H1 (cell line): ENCODE measurements around the gene NR2E1. TPM values are rescaled to one million over a fixed set of nuclear protein-coding genes. Genes with fewer than 3 reads are reported as not detected.

Experiments
- CTCF ChIA-PET: fragments of 300-600 bp; sonication (Branson Sonifier 250); formaldehyde crosslinking; loops from one replicate; lab custom pipeline; 2021; ENCODE audit not compliant: partially characterized antibody; lab: Charles Lee
- POLR2A ChIA-PET: fragments of 300-600 bp; sonication (Branson Sonifier 250); formaldehyde crosslinking; loops from one replicate; lab custom pipeline; 2021; ENCODE audit warnings: inconsistent platforms; ENCODE audit not compliant: partially characterized antibody; lab: Charles Lee
- DNase-seq, 2 experiments: peaks; one replicate each; pipeline versions ENCODE4 v3.0.0 to v3.0.0-alpha.2; 2010 to 2022; ENCODE audit warnings: low spot score in 2 of 2, low read depth in 1 of 2, mixed read lengths in 1 of 2
- FAIRE-seq: peaks from 2 replicates; lab custom pipeline; 2011; peaks lifted over from hg19 to GRCh38; lab: Jason Lieb, UNC
- H2AFZ ChIP-seq: 2 replicates; pipeline ENCODE4 v1.8.1; 2012; ENCODE audit warnings: low read length, inconsistent platforms
- H2AK5ac ChIP-seq: 2 replicates; pipeline ENCODE4 v1.6.1; 2013; ENCODE audit warnings: low read depth, low read length
- H2BK120ac ChIP-seq: replicated peaks from 2 replicates; pipeline ENCODE3; 2013; ENCODE audit warnings: low read depth, low read length, inconsistent platforms
- H2BK12ac ChIP-seq: 2 replicates; pipeline ENCODE4 v1.6.1; 2013; ENCODE audit warnings: low read depth, low read length
- H2BK15ac ChIP-seq: 2 replicates; pipeline ENCODE4 v1.6.1; 2013; ENCODE audit warnings: low read length
- H2BK20ac ChIP-seq: 2 replicates; pipeline ENCODE4 v1.6.1; 2013; ENCODE audit warnings: low read length
- H2BK5ac ChIP-seq: 2 replicates; pipeline ENCODE4 v1.6.1; 2013; ENCODE audit warnings: low read depth, low read length
- H3K14ac ChIP-seq: 2 replicates; pipeline ENCODE4 v1.6.1; 2013; ENCODE audit warnings: inconsistent platforms; ENCODE audit not compliant: insufficient read length
- H3K18ac ChIP-seq: 2 replicates; pipeline ENCODE4 v1.6.1; 2013; ENCODE audit warnings: low read length; ENCODE audit errors: extremely low read depth
- H3K23ac ChIP-seq: 2 replicates; pipeline ENCODE4 v1.6.1; 2013; ENCODE audit warnings: inconsistent platforms; ENCODE audit not compliant: insufficient read length
- H3K23me2 ChIP-seq: 2 replicates; pipeline ENCODE4 v1.6.1; 2013; ENCODE audit warnings: low read depth, low read length
- H3K27ac ChIP-seq: 2 replicates; pipeline ENCODE4 v1.6.1; 2011; ENCODE audit warnings: low read depth, low read length, inconsistent platforms
- H3K27me3 ChIP-seq, 4 experiments: replicated peaks in 1 of 4; 1 replicate in 1 of 4; 2 replicates in 3 of 4; pipeline versions ENCODE4 v1.6.1 to v1.8.1; 2011 to 2013; ENCODE audit warnings: low read length in 3 of 4, mild to moderate bottlenecking in 3 of 4, inconsistent platforms in 2 of 4, mixed read lengths in 2 of 4, moderate library complexity in 1 of 4; ENCODE audit not compliant: control insufficient read depth in 3 of 4, insufficient read depth in 3 of 4; ENCODE audit errors: extremely low read depth in 1 of 4
- H3K36me3 ChIP-seq, 4 experiments: 2 replicates each; pipeline versions ENCODE4 v1.6.1 to v1.8.1; 2011 to 2013; ENCODE audit warnings: mild to moderate bottlenecking in 4 of 4, low read length in 3 of 4, moderate library complexity in 2 of 4, control low read depth in 1 of 4, inconsistent platforms in 1 of 4; ENCODE audit not compliant: insufficient read depth in 4 of 4, control insufficient read depth in 2 of 4
- H3K4ac ChIP-seq: replicated peaks from 2 replicates; pipeline ENCODE3; 2013; ENCODE audit warnings: low read length, low read depth, mixed read lengths, inconsistent platforms; ENCODE audit not compliant: insufficient read length
- H3K4me1 ChIP-seq, 4 experiments: replicated peaks in 1 of 4; 1 replicate in 1 of 4; 2 replicates in 3 of 4; pipeline versions ENCODE4 v1.6.1 to v1.8.1; 2011 to 2013; ENCODE audit warnings: low read length in 3 of 4, inconsistent platforms in 2 of 4, mixed read lengths in 1 of 4; ENCODE audit not compliant: insufficient read depth in 4 of 4, control insufficient read depth in 3 of 4
- H3K4me2 ChIP-seq, 2 experiments: 2 replicates each; pipeline versions ENCODE4 v1.6.1 to v1.8.1; 2011 to 2013; ENCODE audit warnings: low read depth in 2 of 2, low read length in 2 of 2, control low read depth in 1 of 2, inconsistent platforms in 1 of 2, mild to moderate bottlenecking in 1 of 2; ENCODE audit not compliant: insufficient read depth in 1 of 2
- H3K4me3 ChIP-seq, 4 experiments: fragments of 200-600, 300-600 bp in 1 of 4; sonication (generic), shearing (Covaris generic), sonication (Bioruptor Twin) in 1 of 4; 2 replicates each; pipeline versions ENCODE4 v1.5.1 to v1.8.1; 2011 to 2016; ENCODE audit warnings: low read length in 4 of 4, low read depth in 3 of 4, control low read depth in 2 of 4, inconsistent platforms in 2 of 4, mild to moderate bottlenecking in 2 of 4, mixed read lengths in 1 of 4, moderate library complexity in 1 of 4; ENCODE audit not compliant: insufficient read depth in 2 of 4; ENCODE audit errors: extremely low read depth in 1 of 4
- H3K56ac ChIP-seq: replicated peaks from 2 replicates; pipeline ENCODE3; 2013; ENCODE audit warnings: low read depth, mild to moderate bottlenecking, mixed read lengths, low read length, inconsistent platforms; ENCODE audit not compliant: insufficient read length
- H3K79me1 ChIP-seq: 2 replicates; pipeline ENCODE4 v1.6.1; 2013; ENCODE audit warnings: low read depth, low read length, control low read depth
- H3K79me2 ChIP-seq, 2 experiments: 2 replicates each; pipeline versions ENCODE4 v1.6.1 to v1.8.1; 2012 to 2013; ENCODE audit warnings: low read length in 2 of 2, mild to moderate bottlenecking in 2 of 2, inconsistent platforms in 1 of 2; ENCODE audit not compliant: insufficient read depth in 2 of 2, control insufficient read depth in 1 of 2
- H3K9ac ChIP-seq, 4 experiments: replicated peaks in 1 of 4; 1 replicate in 1 of 4; 2 replicates in 3 of 4; pipeline versions ENCODE4 v1.6.1 to v1.8.1; 2011 to 2013; ENCODE audit warnings: low read depth in 3 of 4, low read length in 3 of 4, control low read depth in 2 of 4, mild to moderate bottlenecking in 2 of 4, moderate library complexity in 2 of 4, inconsistent platforms in 1 of 4; ENCODE audit errors: extremely low read depth in 1 of 4
- H3K9me3 ChIP-seq, 2 experiments: 2 replicates each; pipeline versions ENCODE4 v1.6.1 to v1.8.1; 2012 to 2013; ENCODE audit warnings: mild to moderate bottlenecking in 2 of 2, moderate library complexity in 2 of 2, control low read depth in 1 of 2, inconsistent platforms in 1 of 2, low read depth in 1 of 2, low read length in 1 of 2, mixed read lengths in 1 of 2; ENCODE audit not compliant: insufficient read depth in 2 of 2
- H4K20me1 ChIP-seq, 2 experiments: replicated peaks in 1 of 2; 2 replicates each; pipeline versions ENCODE3 to v1.8.1; 2011 to 2013; ENCODE audit warnings: inconsistent platforms in 2 of 2, low read length in 2 of 2, mild to moderate bottlenecking in 1 of 2; ENCODE audit not compliant: insufficient read depth in 2 of 2, control insufficient read depth in 1 of 2
- H4K5ac ChIP-seq: 2 replicates; pipeline ENCODE4 v1.6.1; 2013; ENCODE audit warnings: low read length, low read depth, mixed read lengths, inconsistent platforms; ENCODE audit not compliant: insufficient read length
- H4K8ac ChIP-seq: 2 replicates; pipeline ENCODE4 v1.8.0; 2013; ENCODE audit warnings: mild to moderate bottlenecking, moderate library complexity, low read length, inconsistent platforms; ENCODE audit not compliant: insufficient read depth; ENCODE audit errors: extremely low read depth
- H4K91ac ChIP-seq: replicated peaks from 2 replicates; pipeline ENCODE3; 2013; ENCODE audit warnings: low read length, mixed read lengths, inconsistent platforms; ENCODE audit not compliant: insufficient read length
- GTF2F1 ChIP-seq: IDR thresholded peaks from 2 replicates; pipeline ENCODE4 v1.6.1; 2012; ENCODE audit warnings: low read depth, low read length, improper control_type of control experiment, borderline replicate concordance
- KDM5A ChIP-seq: fragments of 200-600 bp; IDR thresholded peaks from 2 replicates; pipeline ENCODE4 v1.7.1; 2012; ENCODE audit warnings: mild to moderate bottlenecking, low read length, inconsistent platforms, mixed read lengths
- MAFK ChIP-seq: IDR thresholded peaks from 2 replicates; pipeline ENCODE4 v1.6.1; 2012; ENCODE audit warnings: low read depth, mild to moderate bottlenecking, improper control_type of control experiment, low read length
- RXRA ChIP-seq: IDR thresholded peaks from 2 replicates; pipeline ENCODE4 v1.6.1; 2011; ENCODE audit warnings: low read depth, mild to moderate bottlenecking, low read length, moderate library complexity; ENCODE audit not compliant: insufficient read depth
- SP1 ChIP-seq: IDR thresholded peaks from 2 replicates; pipeline ENCODE4 v1.6.1; 2011; ENCODE audit warnings: low read depth, low read length
- SUZ12 ChIP-seq: fragments of 200-600 bp; sonication (generic); IDR thresholded peaks from 2 replicates; pipeline ENCODE4 v1.6.1; 2012; ENCODE audit warnings: mild to moderate bottlenecking, inconsistent platforms, low read length, moderate library complexity, mixed read lengths
- TEAD4 ChIP-seq: IDR thresholded peaks from 2 replicates; pipeline ENCODE4 v1.6.1; 2012; ENCODE audit warnings: low read depth, low read length, inconsistent platforms, mixed read lengths
- WGBS, 2 experiments: shearing (Covaris generic) in 1 of 2; methylation state at CpG; one replicate each; pipeline versions ENCODE4 v1.1.6 to v1.1.7; 2013 to 2015; ENCODE audit warnings: low lambda C conversion rate in 2 of 2, mixed read lengths in 2 of 2, inconsistent platforms in 1 of 2, low coverage in 1 of 2, missing lambda C conversion rate in 1 of 2; ENCODE audit not compliant: insufficient replicate concordance in 2 of 2, insufficient coverage in 1 of 2, insufficient read length in 1 of 2; ENCODE audit errors: extremely low coverage in 1 of 2, missing lambda C conversion rate in 1 of 2; 5-methylcytosine and 5-hydroxymethylcytosine counted together
- polyA plus RNA-seq, 7 experiments: library from polyadenylated mRNA; depleted of rRNA in 3 of 7; stranded (reverse) in 5 of 7; unstranded in 2 of 7; fragments of >200 nt in 5 of 7; fragments of 200-250 nt in 2 of 7; gene quantifications; 1 replicate in 5 of 7; 2 replicates in 1 of 7; 4 replicates in 1 of 7; pipeline versions ENCODE4 v1.2.1 to v1.2.3, GENCODE V29; 2011 to 2013; ENCODE audit warnings: missing spikeins in 2 of 7, mixed read lengths in 2 of 7
- total RNA-seq: library from RNA; stranded (reverse); fragmentation: NEBNext Ultra II Directional; extraction: Animal tissue kit (Norgen Biotek cat#: 25700); gene quantifications from 2 replicates; pipeline ENCODE4 v1.2.1, GENCODE V29; 2021
- TF ChIP-seq, protein P1 (sequence below), 3 experiments: IDR thresholded peaks; 1 replicate in 2 of 3; 2 replicates in 1 of 3; pipeline versions ENCODE4 v1.5.1 to v1.6.1; 2011; ENCODE audit warnings: low read length in 3 of 3, mild to moderate bottlenecking in 3 of 3, inconsistent platforms in 2 of 3, low read depth in 1 of 3, moderate library complexity in 1 of 3; ENCODE audit not compliant: insufficient read depth in 1 of 3; ENCODE audit errors: control extremely low read depth in 1 of 3
- TF ChIP-seq, protein P2 (sequence below): IDR thresholded peaks from 2 replicates; pipeline ENCODE4 v1.6.1; 2012; ENCODE audit warnings: low read length, inconsistent platforms

NR2E1 gene
- total and polyA plus RNA-seq, 2 of the 8 experiments (the other 6 are each of a cell fraction or from before 2014, with no cell fraction given), result not detected

- 51% methylated on average over 3 of the region's 3 CpGs; no CpG with 5 or more reads in 1 of the 2 experiments for WGBS, 2 experiments
- Histone ChIP-seq H4K5ac (no peak overlapping the region), H3K4me3 (peak overlapping the region in 1 of 4 experiments; percentile 14; a peak in 1 of 8 replicates), H3K36me3 (peaks cover 0 to 3% (median 0%) of the 10 kb centered on the region in 4 experiments; a peak in 1 of 8 replicates), H2BK15ac (no peak overlapping the region), H3K56ac (no peak overlapping the region), H3K4me1 (peaks cover 0 to 3% (median 0%) of the 10 kb centered on the region in 4 experiments; a peak in 1 of 7 replicates), H3K14ac (no peak overlapping the region), H3K27me3 (no peaks in the 10 kb centered on the region), H3K18ac (no peak overlapping the region), H3K23me2 (no peaks in the 10 kb centered on the region; the same call in 1 of the 2 replicates), H3K23ac (no peak overlapping the region), H3K79me2 (0 out of 4 replicates have a peak, but pooled peaks cover 0 to 6% of the 10 kb centered on the region in 2 experiments), H3K9me3 (no peaks in the 10 kb centered on the region), H4K91ac (no peak overlapping the region), H2AFZ (no peak overlapping the region), H2BK12ac (no peak overlapping the region), H4K20me1 (no peaks in the 10 kb centered on the region), H3K79me1 (no peaks in the 10 kb centered on the region), H4K8ac (no peak overlapping the region), H2AK5ac (no peak overlapping the region), H3K9ac (no peak overlapping the region), H2BK120ac (no peak overlapping the region), H3K27ac (no peak overlapping the region), H3K4ac (no peak overlapping the region), H2BK5ac (no peak overlapping the region), H2BK20ac (no peak overlapping the region), H3K4me2 (no peak overlapping the region; a peak in 1 of 4 replicates)
- ChIA-PET POLR2A (interaction anchor here (0.9 kb wide), 1 partner anchor 15 kb away, joined by 3 read pairs; no protein-coding TSS in a partner anchor), CTCF (interaction anchor here (1.0 to 1.7 kb wide), 5 partner anchors 15 to 137 kb away, joined by 3 to 5 read pairs (median 3); no protein-coding TSS in a partner anchor)
- DNase-seq (no peak), FAIRE-seq (no peak)
- TF ChIP-seq SP1, result no peak
- TF ChIP-seq TEAD4, result no peak
- no peak for TF ChIP-seq GTF2F1
- TF ChIP-seq RXRA, result no peak
- TF ChIP-seq, protein P1, sequence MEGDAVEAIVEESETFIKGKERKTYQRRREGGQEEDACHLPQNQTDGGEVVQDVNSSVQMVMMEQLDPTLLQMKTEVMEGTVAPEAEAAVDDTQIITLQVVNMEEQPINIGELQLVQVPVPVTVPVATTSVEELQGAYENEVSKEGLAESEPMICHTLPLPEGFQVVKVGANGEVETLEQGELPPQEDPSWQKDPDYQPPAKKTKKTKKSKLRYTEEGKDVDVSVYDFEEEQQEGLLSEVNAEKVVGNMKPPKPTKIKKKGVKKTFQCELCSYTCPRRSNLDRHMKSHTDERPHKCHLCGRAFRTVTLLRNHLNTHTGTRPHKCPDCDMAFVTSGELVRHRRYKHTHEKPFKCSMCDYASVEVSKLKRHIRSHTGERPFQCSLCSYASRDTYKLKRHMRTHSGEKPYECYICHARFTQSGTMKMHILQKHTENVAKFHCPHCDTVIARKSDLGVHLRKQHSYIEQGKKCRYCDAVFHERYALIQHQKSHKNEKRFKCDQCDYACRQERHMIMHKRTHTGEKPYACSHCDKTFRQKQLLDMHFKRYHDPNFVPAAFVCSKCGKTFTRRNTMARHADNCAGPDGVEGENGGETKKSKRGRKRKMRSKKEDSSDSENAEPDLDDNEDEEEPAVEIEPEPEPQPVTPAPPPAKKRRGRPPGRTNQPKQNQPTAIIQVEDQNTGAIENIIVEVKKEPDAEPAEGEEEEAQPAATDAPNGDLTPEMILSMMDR (IDR thresholded peaks at IDR 0.05; ENCODE audit: control extremely low read depth in 1 of 3, insufficient read depth in 1 of 3, low read depth in 1 of 3, low read length in 3 of 3), result no peak
- TF ChIP-seq MAFK, result no peak
- no peak for TF ChIP-seq KDM5A
- TF ChIP-seq SUZ12, result no peak
- TF ChIP-seq, protein P2, sequence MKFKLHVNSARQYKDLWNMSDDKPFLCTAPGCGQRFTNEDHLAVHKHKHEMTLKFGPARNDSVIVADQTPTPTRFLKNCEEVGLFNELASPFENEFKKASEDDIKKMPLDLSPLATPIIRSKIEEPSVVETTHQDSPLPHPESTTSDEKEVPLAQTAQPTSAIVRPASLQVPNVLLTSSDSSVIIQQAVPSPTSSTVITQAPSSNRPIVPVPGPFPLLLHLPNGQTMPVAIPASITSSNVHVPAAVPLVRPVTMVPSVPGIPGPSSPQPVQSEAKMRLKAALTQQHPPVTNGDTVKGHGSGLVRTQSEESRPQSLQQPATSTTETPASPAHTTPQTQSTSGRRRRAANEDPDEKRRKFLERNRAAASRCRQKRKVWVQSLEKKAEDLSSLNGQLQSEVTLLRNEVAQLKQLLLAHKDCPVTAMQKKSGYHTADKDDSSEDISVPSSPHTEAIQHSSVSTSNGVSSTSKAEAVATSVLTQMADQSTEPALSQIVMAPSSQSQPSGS, result no peak
These were observed 61.5 kb downstream of the NR2E1 start for GRCh38 chr6:108227290-108227689.
